ENCODE measurements around the gene TBC1D23.

The TBC1D23 gene

GRCh38 chr3:100354850-100355249 lies 94.1 kb downstream of the TBC1D23 start:
- no peak for DNase-seq

GRCh38 chr3:100358413-100358812 lies 97.6 kb downstream of the TBC1D23 start:
- DNase-seq = no peak

GRCh38 chr3:100359035-100359434 lies 98.2 kb downstream of the TBC1D23 start:
- DNase-seq = no peak

GRCh38 chr3:100360757-100361496 lies 100.1 kb downstream of the TBC1D23 start:
- no peak for DNase-seq

GRCh38 chr3:100361897-100362296 lies 101.1 kb downstream of the TBC1D23 start:
- no peak for DNase-seq

- no peak for DNase-seq
Measured at GRCh38 chr3:100364421-100364820, 103.6 kb downstream of the TBC1D23 start.

GRCh38 chr3:100366424-100366823 lies 105.6 kb downstream of the TBC1D23 start:
- DNase-seq = no peak

- DNase-seq = no peak
Measured at GRCh38 chr3:100368441-100368840, 107.6 kb downstream of the TBC1D23 start.

- DNase-seq = no peak
Measured at GRCh38 chr3:100370756-100371155, 110.0 kb downstream of the TBC1D23 start.

GRCh38 chr3:100374521-100374920 lies 113.7 kb downstream of the TBC1D23 start:
- DNase-seq = no peak
